ENCODE results near the gene ARID5B. TPM values are rescaled to one million over a fixed set of nuclear protein-coding genes. Genes with fewer than 3 reads are reported as not detected.

ARID5B gene
- total RNA-seq, 2 donors from 2014 or later: 74.4 to 113 TPM

GRCh38 chr10:62088786-62089185 lies 187.3 kb downstream of the ARID5B start:
- Mint-ChIP-seq H3K4me1 (ENCODE audit: low read depth) (peaks cover 55% of the 10 kb centered on the region), H3K36me3 (ENCODE audit: insufficient read depth in 2 of 2) (peaks cover 49 to 88% of the 10 kb centered on the region in 2 donors)
- no peak for ATAC-seq (replicated peaks in 1 of 2)

DNA sequence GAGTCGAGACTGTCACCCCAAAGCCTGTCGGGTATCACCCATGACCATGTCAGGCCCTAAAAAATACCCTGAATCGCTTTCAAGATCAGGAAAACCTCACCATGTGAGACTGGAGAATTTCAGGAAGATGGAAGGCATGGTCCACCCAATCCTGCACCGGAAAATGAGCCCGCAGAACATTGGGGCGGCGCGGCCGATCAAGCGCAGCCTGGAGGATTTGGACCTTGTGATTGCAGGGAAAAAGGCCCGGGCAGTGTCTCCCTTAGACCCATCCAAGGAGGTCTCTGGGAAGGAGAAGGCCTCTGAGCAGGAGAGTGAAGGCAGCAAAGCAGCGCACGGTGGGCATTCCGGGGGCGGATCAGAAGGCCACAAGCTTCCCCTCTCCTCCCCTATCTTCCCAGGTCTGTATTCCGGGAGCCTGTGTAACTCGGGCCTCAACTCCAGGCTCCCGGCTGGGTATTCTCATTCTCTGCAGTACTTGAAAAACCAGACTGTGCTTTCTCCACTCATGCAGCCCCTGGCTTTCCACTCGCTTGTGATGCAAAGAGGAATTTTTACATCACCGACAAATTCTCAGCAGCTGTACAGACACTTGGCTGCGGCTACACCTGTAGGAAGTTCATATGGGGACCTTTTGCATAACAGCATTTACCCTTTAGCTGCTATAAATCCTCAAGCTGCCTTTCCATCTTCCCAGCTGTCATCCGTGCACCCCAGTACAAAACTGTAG lies 191.0 kb downstream of the ARID5B start:
- DNase-seq (no peak), ATAC-seq (replicated peaks in 1 of 2) (peak in 1 of 2 donors; percentile 17)
- Mint-ChIP-seq H3K36me3 (ENCODE audit: insufficient read depth in 2 of 2) (peaks cover 43 to 70% of the 10 kb centered on the region in 2 donors), H3K4me3 (no peak overlapping the region), H3K27ac (peak overlapping the region; percentile 25), H3K9me3 (peaks cover 0 to 1% of the 10 kb centered on the region in 2 donors), H3K27me3 (ENCODE audit: low read depth) (no peaks in the 10 kb centered on the region), H3K4me1 (ENCODE audit: low read depth) (peaks cover 51% of the 10 kb centered on the region)

More at GRCh38 chr10:62088786-62089185, 187.3 kb downstream of the ARID5B start:
- Mint-ChIP-seq H3K27ac (peak overlapping the region; percentile 85), H3K27me3 (ENCODE audit: low read depth) (no peaks in the 10 kb centered on the region), H3K9me3 (peaks cover 0 to 1% of the 10 kb centered on the region in 2 donors), H3K4me3 (no peak overlapping the region)
- no peak for DNase-seq

DNA sequence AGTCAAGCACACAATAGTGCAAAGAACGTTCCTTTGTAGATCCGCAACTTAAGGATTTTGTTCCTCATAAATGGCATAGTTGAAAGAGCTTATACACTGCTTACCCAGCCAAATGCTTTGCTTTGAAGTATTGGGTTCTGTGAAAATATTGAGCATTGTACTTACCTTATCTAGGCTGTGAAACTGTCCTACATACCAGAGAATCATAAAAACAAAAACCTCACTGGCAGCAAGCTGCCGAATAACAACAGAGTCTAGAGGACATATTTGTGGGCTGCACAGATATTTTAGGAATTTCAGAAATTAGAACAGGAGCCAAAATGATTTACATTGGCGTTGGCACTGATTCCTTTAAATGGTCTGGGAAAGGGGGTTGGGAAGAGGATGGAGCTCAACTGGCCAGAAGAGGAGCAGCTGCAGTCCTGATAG lies 192.4 kb downstream of the ARID5B start:
- peak overlapping the region; percentile 55 for H3K27ac Mint-ChIP-seq
- H3K36me3 Mint-ChIP-seq (ENCODE audit: insufficient read depth in 2 of 2): peaks cover 36 to 57% of the 10 kb centered on the region in 2 donors
- H3K4me1 Mint-ChIP-seq (ENCODE audit: low read depth): peaks cover 65% of the 10 kb centered on the region

GRCh38 chr10:62095181-62096122 lies 194.0 kb downstream of the ARID5B start:
- Mint-ChIP-seq H3K27ac (peak overlapping the region; percentile 87), H3K36me3 (ENCODE audit: insufficient read depth in 2 of 2) (peaks cover 26 to 41% of the 10 kb centered on the region in 2 donors), H3K9me3 (peaks cover 0 to 1% of the 10 kb centered on the region in 2 donors), H3K4me1 (ENCODE audit: low read depth) (peaks cover 55% of the 10 kb centered on the region), H3K4me3 (no peak overlapping the region), H3K27me3 (ENCODE audit: low read depth) (no peaks in the 10 kb centered on the region)
- ATAC-seq (replicated peaks in 1 of 2) (no peak), DNase-seq (no peak)

More for the DNA sequence above, 192.4 kb downstream of the ARID5B start:
- Mint-ChIP-seq H3K27me3 (ENCODE audit: low read depth) (no peaks in the 10 kb centered on the region), H3K9me3 (peaks cover 0 to 1% of the 10 kb centered on the region in 2 donors), H3K4me3 (no peak overlapping the region)
- no peak for ATAC-seq (replicated peaks in 1 of 2)
- no peak for DNase-seq

DNA sequence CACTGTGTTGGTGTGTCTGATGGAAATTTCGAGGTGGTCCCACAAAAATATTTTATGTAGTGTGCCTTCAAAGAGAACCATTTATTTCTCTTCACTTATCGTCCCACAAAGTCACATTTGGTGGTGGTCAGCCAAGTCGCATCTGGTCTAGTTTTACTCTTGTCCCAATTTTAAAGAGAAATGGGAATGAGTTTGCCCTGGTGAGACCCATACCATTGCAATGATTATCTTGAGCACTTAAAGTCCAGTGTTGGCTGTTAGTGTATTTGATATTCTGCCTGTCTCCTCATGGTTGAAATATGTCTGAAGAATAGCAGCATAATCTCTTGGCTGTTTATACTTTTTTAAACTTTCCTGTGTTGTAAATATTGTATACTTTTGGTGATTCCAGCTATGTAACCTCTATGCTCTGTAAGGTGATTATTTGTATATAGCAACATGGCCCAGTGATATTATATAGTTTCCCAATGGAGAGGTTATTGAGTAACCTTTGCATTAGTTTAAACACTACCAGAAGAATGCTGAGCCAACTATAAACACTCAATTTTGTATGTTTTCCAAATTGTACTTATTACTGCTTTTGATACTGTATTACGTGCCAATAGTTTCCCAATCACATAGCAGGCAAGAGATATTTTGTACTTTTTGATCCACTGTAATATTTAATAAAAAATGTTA lies 194.9 kb downstream of the ARID5B start:
- H3K36me3 Mint-ChIP-seq (ENCODE audit: insufficient read depth in 2 of 2): peaks cover 18 to 32% of the 10 kb centered on the region in 2 donors
- no peak for ATAC-seq (replicated peaks in 1 of 2)
- peak overlapping the region; percentile 69 for H3K27ac Mint-ChIP-seq
- no peaks in the 10 kb centered on the region for H3K27me3 Mint-ChIP-seq (ENCODE audit: low read depth)
- no peak overlapping the region for H3K4me3 Mint-ChIP-seq
- H3K9me3 Mint-ChIP-seq: peaks cover 0 to 1% of the 10 kb centered on the region in 2 donors
- no peak for DNase-seq
- H3K4me1 Mint-ChIP-seq (ENCODE audit: low read depth): peaks cover 51% of the 10 kb centered on the region

- H3K9me3 Mint-ChIP-seq: no peaks in the 10 kb centered on the region
- no peaks in the 10 kb centered on the region for H3K27me3 Mint-ChIP-seq (ENCODE audit: low read depth)
- no peak overlapping the region for H3K4me3 Mint-ChIP-seq
- DNase-seq (peak in 1 of 2 donors; percentile 19), ATAC-seq (replicated peaks in 1 of 2) (peak; percentile 35 to 44)
- H3K27ac Mint-ChIP-seq: peak overlapping the region; percentile 76
- peaks cover 6 to 13% of the 10 kb centered on the region in 2 donors for H3K36me3 Mint-ChIP-seq (ENCODE audit: insufficient read depth in 2 of 2)
- peaks cover 37% of the 10 kb centered on the region for H3K4me1 Mint-ChIP-seq (ENCODE audit: low read depth)
These were observed 197.0 kb downstream of the ARID5B start for GRCh38 chr10:62098278-62099121.

- ATAC-seq (replicated peaks in 1 of 2): no peak
- peaks cover 3 to 5% of the 10 kb centered on the region in 2 donors for H3K36me3 Mint-ChIP-seq (ENCODE audit: insufficient read depth in 2 of 2)
- H3K9me3 Mint-ChIP-seq: no peaks in the 10 kb centered on the region
- peak overlapping the region; percentile 76 for H3K27ac Mint-ChIP-seq
- no peak overlapping the region for H3K4me3 Mint-ChIP-seq
- no peak for DNase-seq
- H3K4me1 Mint-ChIP-seq (ENCODE audit: low read depth): peaks cover 37% of the 10 kb centered on the region
- no peaks in the 10 kb centered on the region for H3K27me3 Mint-ChIP-seq (ENCODE audit: low read depth)
These were observed 197.8 kb downstream of the ARID5B start for GRCh38 chr10:62099299-62099698.

GRCh38 chr10:62103857-62104256 lies 202.4 kb downstream of the ARID5B start:
- Mint-ChIP-seq H3K9me3 (no peaks in the 10 kb centered on the region), H3K36me3 (ENCODE audit: insufficient read depth in 2 of 2) (no peaks in the 10 kb centered on the region), H3K4me1 (ENCODE audit: low read depth) (peaks cover 35% of the 10 kb centered on the region)

DNA sequence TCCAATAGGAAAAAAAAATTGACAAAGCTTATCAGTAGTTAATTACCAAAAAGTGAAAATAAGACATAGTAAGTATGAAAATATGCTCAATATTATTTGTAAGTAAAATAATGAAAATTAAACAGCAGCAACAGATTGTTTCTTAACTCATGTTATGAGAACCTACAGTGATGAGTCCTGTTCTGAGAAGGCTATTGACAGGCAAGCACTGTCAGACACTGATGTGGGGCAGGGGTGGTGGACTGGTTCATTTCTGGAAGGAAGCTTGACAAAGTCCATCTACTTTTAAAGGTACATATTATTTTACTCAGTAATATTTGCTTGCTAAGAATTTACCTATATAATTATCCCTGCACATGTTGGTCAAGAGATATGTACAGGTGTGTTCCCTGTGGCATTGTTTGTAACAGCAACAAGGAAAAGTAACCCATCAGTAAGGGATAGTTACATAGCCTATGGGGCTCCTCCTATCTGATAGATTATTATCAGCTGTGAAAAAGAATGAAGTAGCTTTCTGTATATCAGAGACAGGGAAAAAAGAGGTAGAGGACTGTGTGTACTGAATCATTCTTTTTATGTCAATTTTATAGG lies 205.5 kb downstream of the ARID5B start:
- H3K27ac Mint-ChIP-seq: peak overlapping the region; percentile 85
- ATAC-seq (replicated peaks in 1 of 2) (peak in 1 of 2 donors; percentile 14), DNase-seq (no peak)
- peaks cover 51% of the 10 kb centered on the region for H3K4me1 Mint-ChIP-seq (ENCODE audit: low read depth)
- no peak overlapping the region for H3K4me3 Mint-ChIP-seq
- no peaks in the 10 kb centered on the region for H3K36me3 Mint-ChIP-seq (ENCODE audit: insufficient read depth in 2 of 2)
- no peaks in the 10 kb centered on the region for H3K27me3 Mint-ChIP-seq (ENCODE audit: low read depth)
- peaks cover 0 to 1% of the 10 kb centered on the region in 2 donors for H3K9me3 Mint-ChIP-seq

More at GRCh38 chr10:62103857-62104256, 202.4 kb downstream of the ARID5B start:
- no peak overlapping the region for H3K4me3 Mint-ChIP-seq
- peak; percentile 16 to 17 for ATAC-seq (replicated peaks in 1 of 2)
- no peak for DNase-seq
- H3K27ac Mint-ChIP-seq: peak overlapping the region; percentile 32
- H3K27me3 Mint-ChIP-seq (ENCODE audit: low read depth): no peaks in the 10 kb centered on the region

GRCh38 chr10:62108759-62109586 lies 207.5 kb downstream of the ARID5B start:
- H3K27me3 Mint-ChIP-seq (ENCODE audit: low read depth): no peaks in the 10 kb centered on the region
- peaks cover 65% of the 10 kb centered on the region for H3K4me1 Mint-ChIP-seq (ENCODE audit: low read depth)
- no peaks in the 10 kb centered on the region for H3K36me3 Mint-ChIP-seq (ENCODE audit: insufficient read depth in 2 of 2)
- peak overlapping the region in 1 of 2 donors; percentile 27 for H3K4me3 Mint-ChIP-seq
- ATAC-seq (replicated peaks in 1 of 2) (no peak), DNase-seq (no peak)
- peak overlapping the region; percentile 8 for H3K27ac Mint-ChIP-seq
- peaks cover 0 to 1% of the 10 kb centered on the region in 2 donors for H3K9me3 Mint-ChIP-seq

Measured in activated T-cell treated with anti-CD3 and anti-CD28 coated beads, Interleukin-2, amount 50 U/mL, for 72 hours (primary cell).